Neural progenitor cell (in vitro differentiated cells): ENCODE data around the gene FAM20A. TPM values are rescaled to one million over a fixed set of nuclear protein-coding genes. Genes with fewer than 3 reads are reported as not detected.

Experiments
- DNase-seq: peaks from one replicate; pipeline ENCODE4 v3.0.0-alpha.2; 2016; ENCODE audit warnings: low spot score
- H2AFZ ChIP-seq: fragments of 200-600 bp; sonication (generic); replicated peaks from 2 replicates; pipeline ENCODE4 v1.6.1; 2016; ENCODE audit warnings: antibody characterized with exemption
- H3F3A ChIP-seq: fragments of 200-600 bp; sonication (generic); 2 replicates; pipeline ENCODE4 v1.6.1; 2016; ENCODE audit warnings: antibody characterized with exemption, low read depth
- H3K27ac ChIP-seq: fragments of 200-600 bp; sonication (generic); 2 replicates; pipeline ENCODE4 v1.5.1; 2016; ENCODE audit warnings: mild to moderate bottlenecking
- H3K27me3 ChIP-seq: fragments of 200-600 bp; sonication (generic); 2 replicates; pipeline ENCODE4 v1.6.1; 2016; ENCODE audit warnings: mild to moderate bottlenecking, moderate library complexity
- H3K36me3 ChIP-seq: fragments of 200-600 bp; sonication (generic); 2 replicates; pipeline ENCODE4 v1.5.1; 2016
- H3K4me1 ChIP-seq: fragments of 200-600 bp; sonication (generic); 2 replicates; pipeline ENCODE4 v1.6.1; 2016; ENCODE audit warnings: mixed run types
- H3K4me2 ChIP-seq: fragments of 200-600 bp; sonication (generic); 2 replicates; pipeline ENCODE4 v1.6.1; 2016
- H3K4me3 ChIP-seq: fragments of 200-600 bp; sonication (generic); 2 replicates; pipeline ENCODE4 v1.5.1; 2016
- H3K79me2 ChIP-seq: fragments of 200-600 bp; sonication (generic); 2 replicates; pipeline ENCODE4 v1.6.1; 2016; ENCODE audit warnings: low read depth
- H3K9ac ChIP-seq: fragments of 200-600 bp; sonication (generic); 2 replicates; pipeline ENCODE4 v1.6.1; 2016
- H3K9me3 ChIP-seq: fragments of 200-600 bp; sonication (generic); 2 replicates; pipeline ENCODE4 v1.5.1; 2016; ENCODE audit warnings: low read depth
- H4K20me1 ChIP-seq: fragments of 200-600 bp; sonication (generic); 2 replicates; pipeline ENCODE4 v1.6.1; 2016; ENCODE audit warnings: low read depth
- H3K27ac Mint-ChIP-seq: 3 replicates; pipeline ENCODE4 v1.8.0; 2021; ENCODE audit warnings: mixed read lengths
- H3K27me3 Mint-ChIP-seq: 2 replicates; pipeline ENCODE4 v1.8.0; 2022; ENCODE audit warnings: low read depth, mild to moderate bottlenecking, inconsistent platforms, moderate library complexity, mixed read lengths; ENCODE audit not compliant: insufficient read depth
- H3K36me3 Mint-ChIP-seq: 3 replicates; pipeline ENCODE4 v1.8.0; 2021; ENCODE audit warnings: mixed read lengths
- H3K4me1 Mint-ChIP-seq: 3 replicates; pipeline ENCODE4 v1.8.0; 2021; ENCODE audit warnings: mixed read lengths
- H3K4me3 Mint-ChIP-seq: 3 replicates; pipeline ENCODE4 v1.8.0; 2021; ENCODE audit warnings: mild to moderate bottlenecking, moderate library complexity, mixed read lengths
- H3K9me3 Mint-ChIP-seq: 3 replicates; pipeline ENCODE4 v1.8.0; 2020; ENCODE audit warnings: mixed read lengths
- CTCF ChIP-seq: fragments of 200-600 bp; sonication (generic); IDR thresholded peaks from 2 replicates; pipeline ENCODE4 v1.5.1; 2017; ENCODE audit warnings: antibody characterized with exemption, mild to moderate bottlenecking
- EZH2 ChIP-seq: fragments of 200-600 bp; sonication (generic); IDR thresholded peaks from 2 replicates; pipeline ENCODE4 v1.6.1; 2017; ENCODE audit warnings: antibody characterized with exemption, mild to moderate bottlenecking, moderate library complexity
- EZH2phosphoT487 ChIP-seq: fragments of 200-600 bp; sonication (generic); IDR thresholded peaks from 2 replicates; pipeline ENCODE4 v1.6.1; 2017; ENCODE audit warnings: antibody characterized with exemption
- total RNA-seq: library from RNA; depleted of rRNA; stranded (reverse); fragments of >200 nt; gene quantifications from 2 replicates; pipeline ENCODE4 v1.2.3, GENCODE V29; 2015; ENCODE audit warnings: low replicate concordance

The FAM20A gene
- total RNA-seq, 1 donor from 2014 or later = 0.41 TPM

GRCh38 chr17:68603027-68603426 lies 1.9 kb upstream of the FAM20A start:
- H3K79me2 ChIP-seq = no peaks in the 10 kb centered on the region
- no peak overlapping the region for H3K9ac ChIP-seq
- H3K4me2 ChIP-seq = no peak overlapping the region
- no peak overlapping the region for H3K4me3 Mint-ChIP-seq
- H2AFZ ChIP-seq = no peak overlapping the region
- H4K20me1 ChIP-seq = no peaks in the 10 kb centered on the region
- no peaks in the 10 kb centered on the region for H3F3A ChIP-seq
- peaks cover 2% of the 10 kb centered on the region for H3K9me3 ChIP-seq
- DNase-seq = no peak
- peaks cover 41% of the 10 kb centered on the region for H3K27me3 Mint-ChIP-seq
- no peaks in the 10 kb centered on the region for H3K36me3 ChIP-seq
- no peak for TF ChIP-seq EZH2phosphoT487
- no peak for TF ChIP-seq CTCF
- TF ChIP-seq EZH2 = no peak
- H3K4me3 ChIP-seq = no peak overlapping the region
- peaks cover 5% of the 10 kb centered on the region for H3K4me1 Mint-ChIP-seq
- no peaks in the 10 kb centered on the region for H3K36me3 Mint-ChIP-seq
- H3K27ac Mint-ChIP-seq = no peak overlapping the region
- no peak overlapping the region for H3K27ac ChIP-seq
- H3K27me3 ChIP-seq = peaks cover 58% of the 10 kb centered on the region
- H3K4me1 ChIP-seq = peaks cover 2% of the 10 kb centered on the region
- peaks cover 12% of the 10 kb centered on the region for H3K9me3 Mint-ChIP-seq

- H3K27ac Mint-ChIP-seq = no peak overlapping the region
These were observed 1.1 kb upstream of the FAM20A start for GRCh38 chr17:68602289-68602688.

GRCh38 chr17:68601565-68602288 lies 560 bp upstream of the FAM20A start:
- no peak for DNase-seq
- H2AFZ ChIP-seq = no peak overlapping the region
- H3K36me3 ChIP-seq = no peaks in the 10 kb centered on the region
- no peak overlapping the region for H3K9ac ChIP-seq
- no peaks in the 10 kb centered on the region for H3K9me3 ChIP-seq
- H3K79me2 ChIP-seq = no peaks in the 10 kb centered on the region
- peak overlapping the region; percentile 78 for H3K4me3 Mint-ChIP-seq
- H3K27ac Mint-ChIP-seq = no peak overlapping the region
- TF ChIP-seq CTCF (no peak), EZH2phosphoT487 (no peak), EZH2 (no peak)
- H3K27me3 Mint-ChIP-seq = peaks cover 46% of the 10 kb centered on the region
- no peaks in the 10 kb centered on the region for H3F3A ChIP-seq
- H3K9me3 Mint-ChIP-seq = peaks cover 3% of the 10 kb centered on the region
- H3K4me1 Mint-ChIP-seq = peaks cover 5% of the 10 kb centered on the region
- H3K4me1 ChIP-seq = peaks cover 2% of the 10 kb centered on the region
- no peaks in the 10 kb centered on the region for H4K20me1 ChIP-seq
- H3K4me2 ChIP-seq = peak overlapping the region; percentile 89
- H3K27me3 ChIP-seq = peaks cover 58% of the 10 kb centered on the region
- H3K36me3 Mint-ChIP-seq = no peaks in the 10 kb centered on the region
- peak overlapping the region; percentile 62 for H3K4me3 ChIP-seq
- H3K27ac ChIP-seq = no peak overlapping the region

More at GRCh38 chr17:68602289-68602688, 1.1 kb upstream of the FAM20A start:
- H3K36me3 ChIP-seq = no peaks in the 10 kb centered on the region
- H2AFZ ChIP-seq = no peak overlapping the region
- H3K9ac ChIP-seq = no peak overlapping the region
- Mint-ChIP-seq H3K36me3 (no peaks in the 10 kb centered on the region), H3K9me3 (peaks cover 4% of the 10 kb centered on the region), H3K4me1 (peaks cover 5% of the 10 kb centered on the region), H3K27me3 (peaks cover 46% of the 10 kb centered on the region), H3K4me3 (peak overlapping the region; percentile 78)
- no peak for TF ChIP-seq CTCF
- no peak for TF ChIP-seq EZH2phosphoT487
- no peak for TF ChIP-seq EZH2
- DNase-seq = no peak
- no peak overlapping the region for H3K4me3 ChIP-seq
- no peak overlapping the region for H3K27ac ChIP-seq
- no peaks in the 10 kb centered on the region for H3K79me2 ChIP-seq
- no peaks in the 10 kb centered on the region for H3K9me3 ChIP-seq
- H3K27me3 ChIP-seq = peaks cover 58% of the 10 kb centered on the region
- H3F3A ChIP-seq = no peaks in the 10 kb centered on the region
- H3K4me1 ChIP-seq = peaks cover 2% of the 10 kb centered on the region
- H3K4me2 ChIP-seq = no peak overlapping the region
- H4K20me1 ChIP-seq = no peaks in the 10 kb centered on the region
